GM19351 (cell line): Measurements from ENCODE around the gene CALN1.

ENCODE experiments used
- ATAC-seq: cut with Tn5 transposase; IDR thresholded peaks from one replicate; pipeline ENCODE4 v1.9.1; 2021; ENCODE audit warnings: mild to moderate bottlenecking, moderate library complexity; ENCODE audit not compliant: unreplicated experiment

CALN1 gene

DNA sequence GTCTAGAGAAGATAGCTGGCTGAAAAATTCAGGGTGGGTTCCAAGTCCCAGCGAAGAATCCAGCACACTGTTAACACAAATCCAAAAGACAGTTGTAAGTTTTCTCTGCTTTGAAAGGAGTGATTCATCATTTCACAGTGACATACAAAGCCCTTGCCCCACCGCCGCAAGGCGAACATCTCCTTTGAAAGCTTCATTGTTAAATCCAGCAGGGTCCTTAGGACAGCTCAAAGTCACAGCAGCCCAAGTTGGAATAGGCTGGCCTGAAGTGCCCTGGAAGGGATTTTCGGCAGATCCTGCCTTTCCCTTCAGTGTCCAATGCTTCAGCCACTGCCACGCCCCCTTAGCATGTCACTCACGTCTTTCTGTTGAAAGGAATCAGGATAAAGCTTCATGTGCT lies 526.1 kb downstream of the CALN1 start:
- ATAC-seq: no peak

GRCh38 chr7:71885487-71885886 lies 526.7 kb downstream of the CALN1 start:
- no peak for ATAC-seq

DNA sequence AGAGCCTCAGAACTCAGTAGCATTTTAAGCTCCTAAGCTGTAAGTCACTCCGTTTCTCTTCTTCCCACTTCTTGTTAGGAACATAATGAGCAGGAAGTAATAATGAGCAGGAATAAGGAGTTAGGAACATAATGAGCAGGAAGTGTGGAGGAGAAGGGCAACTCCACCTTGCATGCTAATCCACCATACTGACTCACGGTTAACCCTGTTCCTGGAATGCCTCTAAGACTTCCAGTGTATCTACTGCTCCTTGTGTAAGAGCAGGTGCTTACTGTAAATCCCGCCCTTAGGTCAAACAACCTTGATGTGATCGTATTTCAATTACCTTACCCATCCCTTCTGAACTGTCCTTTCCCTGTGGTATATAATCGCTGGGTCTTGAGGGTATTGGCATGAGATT lies 528.7 kb downstream of the CALN1 start:
- no peak for ATAC-seq

DNA sequence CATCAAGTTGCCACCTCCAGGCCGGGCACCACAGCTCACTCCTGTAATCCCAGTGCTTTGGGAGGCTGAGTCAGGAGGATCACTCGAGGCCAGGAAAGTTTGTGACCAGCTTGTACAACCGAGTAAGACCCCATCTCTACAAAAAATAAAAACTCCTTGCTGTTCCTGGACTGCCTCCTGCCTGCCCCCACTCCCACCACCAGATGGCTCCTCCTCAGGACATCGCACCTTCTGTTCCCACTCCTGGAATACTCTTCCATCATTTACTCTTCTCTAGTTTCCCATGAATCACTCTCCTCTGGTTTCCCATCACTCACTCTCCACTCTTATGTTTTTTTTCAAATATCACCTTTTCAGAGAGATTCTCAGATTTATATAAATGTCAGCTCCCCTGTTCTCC lies 540.7 kb downstream of the CALN1 start:
- ATAC-seq: no peak

DNA sequence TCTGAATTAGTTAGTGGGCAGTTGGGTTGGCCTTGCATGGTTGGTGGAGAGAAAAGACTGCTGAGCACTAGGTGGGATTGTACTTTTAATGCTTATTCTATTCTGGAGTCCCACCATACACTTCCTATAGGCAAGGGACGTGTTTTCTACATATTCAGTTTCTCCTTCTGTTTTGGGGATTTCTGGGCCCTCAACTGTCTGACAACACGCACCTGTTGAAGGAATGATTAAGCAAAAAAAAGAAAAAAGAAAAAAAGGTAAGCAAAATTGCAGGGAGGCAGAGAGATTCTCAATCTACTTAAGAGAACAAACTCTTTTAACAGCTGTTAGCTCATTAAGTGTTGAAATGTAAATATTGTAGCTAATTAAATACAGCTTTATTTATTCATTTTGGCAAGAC lies 541.3 kb downstream of the CALN1 start:
- no peak for ATAC-seq

DNA sequence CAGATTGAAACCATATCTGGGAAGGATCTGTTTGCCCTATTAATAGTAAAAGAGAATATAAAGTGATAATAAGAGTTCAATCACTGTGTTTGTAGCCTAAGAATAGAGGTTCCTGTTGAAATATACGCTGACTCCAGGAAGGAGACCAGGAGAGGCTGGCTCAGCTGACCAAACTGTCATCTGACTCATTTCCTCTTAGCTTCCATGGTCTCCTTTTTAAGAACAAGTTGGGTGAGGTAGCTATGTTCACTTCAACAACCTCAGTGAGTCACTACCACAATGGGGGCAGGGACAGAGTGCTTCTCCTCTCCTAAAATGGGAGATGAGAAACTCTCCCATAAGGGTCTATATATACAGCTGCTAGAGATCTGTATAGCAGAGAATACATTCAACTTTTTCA lies 543.3 kb downstream of the CALN1 start:
- no peak for ATAC-seq

DNA sequence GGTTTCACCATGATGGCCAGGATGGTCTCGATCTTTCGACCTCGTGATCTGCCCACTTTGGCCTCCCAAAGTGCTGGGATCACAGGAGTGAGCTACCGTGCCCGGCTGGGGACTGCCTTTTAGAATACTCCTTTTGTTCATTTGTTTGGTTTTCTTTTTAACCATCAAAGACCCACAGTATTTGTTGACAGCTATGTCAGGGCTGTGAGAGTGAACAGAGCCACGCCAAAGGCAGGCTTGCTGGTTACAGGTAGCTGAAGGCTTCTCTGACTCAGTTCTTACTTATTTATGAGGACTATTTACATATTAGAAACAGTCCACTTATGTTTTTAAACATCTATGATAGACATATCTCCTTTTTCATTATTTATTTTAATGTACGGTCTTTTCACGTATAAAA lies 544.5 kb downstream of the CALN1 start:
- no peak for ATAC-seq

GRCh38 chr7:71865172-71865571 lies 547.0 kb downstream of the CALN1 start:
- ATAC-seq: no peak

GRCh38 chr7:71864130-71864529 lies 548.0 kb downstream of the CALN1 start:
- no peak for ATAC-seq

GRCh38 chr7:71860572-71860971 lies 551.6 kb downstream of the CALN1 start:
- ATAC-seq: no peak

DNA sequence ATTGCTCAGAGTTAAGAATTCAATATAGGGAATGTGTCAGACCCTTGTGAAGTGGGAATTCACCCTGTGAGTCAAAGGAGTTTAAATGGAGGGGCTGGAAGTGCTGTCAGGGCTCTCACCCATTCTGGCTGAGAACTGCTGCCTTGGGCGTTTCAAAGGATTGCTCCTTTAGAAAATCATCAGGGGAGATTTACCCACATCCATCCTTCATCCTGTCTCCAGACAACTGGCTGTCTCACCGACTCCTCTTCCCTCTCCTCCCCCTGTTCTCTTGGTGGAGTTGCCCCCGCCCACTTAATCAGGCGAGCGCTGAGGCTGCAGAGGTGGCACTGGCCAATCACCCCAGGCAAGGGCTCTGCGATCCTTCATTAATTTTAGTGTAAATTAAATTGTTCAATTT lies 554.8 kb downstream of the CALN1 start:
- ATAC-seq: no peak

DNA sequence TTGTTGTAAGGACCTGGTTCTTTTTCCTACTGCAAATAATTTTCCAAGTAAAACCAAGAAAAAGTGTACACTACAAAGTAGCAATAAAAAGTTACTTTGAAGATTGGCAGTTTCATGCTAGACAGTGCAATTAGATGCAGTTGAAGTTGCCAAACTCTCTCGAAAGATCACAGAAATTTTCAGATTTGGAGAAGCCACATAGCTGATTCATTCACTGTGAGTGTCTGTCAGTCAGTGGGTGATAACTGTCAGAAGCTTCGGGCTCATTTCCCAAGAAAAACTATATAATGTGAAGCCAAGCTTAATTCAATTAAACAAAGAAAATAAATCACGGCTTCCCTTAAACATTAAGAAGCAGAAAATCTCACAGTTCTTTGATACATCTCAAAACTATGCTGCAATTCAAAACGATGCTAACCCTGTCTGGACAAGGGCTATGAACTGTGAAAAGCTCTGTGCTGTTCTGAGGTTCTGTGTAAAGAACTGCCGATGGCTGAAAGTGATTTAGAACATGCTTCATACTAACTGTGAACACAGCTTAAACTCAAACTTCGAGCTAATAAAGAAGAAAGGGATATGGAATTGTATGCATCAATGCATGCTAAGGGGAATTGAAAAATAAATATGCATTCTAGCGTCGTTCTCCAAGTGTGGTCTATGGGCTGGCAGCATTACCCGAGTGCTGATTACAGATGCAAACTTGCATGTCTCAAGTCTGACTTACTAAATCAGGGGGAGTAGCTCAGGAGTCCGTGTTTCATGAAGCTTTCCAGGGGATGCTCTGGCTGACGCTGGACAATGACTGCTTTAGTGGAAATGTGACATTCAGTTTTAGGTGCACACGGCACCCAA lies 557.4 kb downstream of the CALN1 start:
- no peak for ATAC-seq

GRCh38 chr7:71851776-71852498 lies 560.2 kb downstream of the CALN1 start:
- ATAC-seq: no peak

GRCh38 chr7:71846160-71846559 lies 566.0 kb downstream of the CALN1 start:
- no peak for ATAC-seq

DNA sequence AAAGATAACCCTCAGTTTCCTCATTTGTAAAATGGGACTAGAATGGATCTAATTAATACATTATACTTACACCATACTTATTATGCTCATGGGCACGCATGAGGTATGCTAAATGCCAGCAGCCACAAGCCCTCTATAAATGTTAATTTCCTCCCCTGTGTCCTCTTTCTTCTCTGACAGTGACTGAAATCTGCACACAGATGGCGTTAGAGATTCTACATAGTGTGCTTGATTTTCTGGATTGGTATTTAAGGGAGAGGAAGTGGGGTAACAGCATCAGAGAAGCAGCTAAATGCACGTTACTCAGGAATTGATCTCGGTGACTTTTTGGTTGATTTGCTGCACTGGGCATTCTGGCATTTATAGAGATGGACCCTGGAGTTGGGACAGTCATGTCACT lies 568.5 kb downstream of the CALN1 start:
- ATAC-seq: no peak

GRCh38 chr7:71842786-71843185 lies 569.4 kb downstream of the CALN1 start:
- no peak for ATAC-seq

- ATAC-seq: no peak
Observed at GRCh38 chr7:71842381-71842780, 569.8 kb downstream of the CALN1 start.

DNA sequence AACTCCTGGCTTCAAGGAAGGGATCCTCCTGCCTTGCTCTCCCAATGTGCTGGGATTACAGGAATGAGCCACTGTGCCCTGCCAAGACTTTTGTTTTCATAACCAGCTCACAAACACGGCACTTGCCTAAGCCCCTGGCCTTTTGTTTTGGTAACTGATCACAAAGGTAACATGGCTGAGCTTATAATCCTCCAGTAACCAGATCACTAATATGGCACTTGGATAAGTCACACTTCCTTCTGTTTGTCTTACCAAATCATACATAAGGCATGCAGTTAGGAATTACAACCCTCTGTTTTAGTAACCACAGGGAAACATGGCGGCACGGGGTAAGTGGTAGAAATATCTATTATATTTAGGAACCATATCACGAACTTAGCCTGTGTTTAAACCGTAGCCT lies 577.1 kb downstream of the CALN1 start:
- no peak for ATAC-seq

- ATAC-seq: no peak
Observed at GRCh38 chr7:71829515-71829914, 582.6 kb downstream of the CALN1 start.

DNA sequence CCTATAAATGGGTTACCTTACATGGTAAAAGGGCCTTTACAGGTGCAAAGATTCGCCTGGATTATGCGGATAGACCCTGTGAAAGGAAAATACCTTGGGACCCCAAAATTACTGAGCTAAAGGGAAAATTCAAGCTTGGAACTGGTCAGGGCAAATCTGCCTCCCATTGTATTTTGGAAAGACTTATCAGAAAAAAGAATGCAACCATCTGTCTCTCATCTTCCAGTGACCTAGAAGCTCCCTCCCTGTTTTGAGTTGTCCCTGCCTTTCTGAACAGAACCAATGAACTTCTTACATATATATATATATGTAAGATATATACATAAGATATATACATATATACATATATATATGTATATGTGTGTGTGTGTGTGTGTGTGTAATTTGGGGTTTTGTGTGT lies 583.8 kb downstream of the CALN1 start:
- no peak for ATAC-seq

GRCh38 chr7:71826141-71826540 lies 586.0 kb downstream of the CALN1 start:
- no peak for ATAC-seq

DNA sequence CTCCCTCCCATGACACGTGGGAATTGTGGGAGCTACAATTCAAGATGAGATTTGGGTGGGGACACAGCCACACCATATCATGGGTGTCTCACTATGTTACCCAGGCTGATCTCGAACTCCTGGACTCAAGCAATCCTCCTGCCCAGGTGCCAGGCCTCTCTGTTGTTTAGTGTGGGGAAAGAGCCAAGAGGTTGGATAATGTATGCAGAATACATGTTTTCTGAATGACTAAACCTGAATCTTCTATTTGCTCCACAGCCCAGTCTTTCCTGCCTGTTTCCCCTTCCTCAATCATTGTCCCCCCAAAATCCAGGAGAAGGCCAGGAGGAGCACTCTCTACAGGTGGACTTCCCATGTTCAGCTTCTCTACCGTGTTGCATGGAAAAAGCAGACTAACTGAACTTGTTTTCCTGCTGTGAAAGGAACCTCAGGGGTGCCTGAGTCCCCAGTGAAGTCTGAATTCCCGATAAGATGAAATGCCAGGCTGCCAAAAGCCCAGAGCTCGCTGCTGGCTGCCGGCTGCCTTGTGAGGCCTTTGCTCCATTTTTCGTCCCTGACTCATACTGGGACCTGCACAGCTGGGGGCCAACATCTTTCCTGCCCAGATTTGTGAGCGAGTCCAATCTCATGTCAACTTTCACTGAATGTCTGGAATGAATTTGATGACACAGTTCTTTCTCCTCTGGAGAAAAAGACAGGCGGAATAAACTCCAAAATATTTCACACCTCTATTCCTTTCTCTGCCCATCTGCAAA lies 588.0 kb downstream of the CALN1 start:
- no peak for ATAC-seq
